Measurements from ENCODE around the gene QPCTL.
A peak's percentile ranks its signal among the peaks of the same experiment; 100 is the strongest.

Gene QPCTL
- 12.8 reads per million, percentile 37 among the genes with 10 or more reads in this experiment for total RNA-seq

GRCh38 chr19:45692187-45693105 is at the start of gene QPCTL:
QPCTL (plus strand) TSS chr19:45692666; CDS start chr19:45692704, 38 bp downstream.
- peak; percentile 95 for DNase-seq

GRCh38 chr19:45643024-45643926 is 49.2 kb upstream of the QPCTL start:
- peak; percentile 76 for DNase-seq

GRCh38 chr19:45643927-45644771 is 48.3 kb upstream of the QPCTL start:
- no peak for DNase-seq

GRCh38 chr19:45645068-45645630 is 47.3 kb upstream of the QPCTL start:
- peak; percentile 18 for DNase-seq

- peak; percentile 65 for DNase-seq
Measured at GRCh38 chr19:45645631-45646344, 46.7 kb upstream of the QPCTL start.

GRCh38 chr19:45646345-45646698 is 46.1 kb upstream of the QPCTL start:
- DNase-seq, result no peak

- no peak for DNase-seq
Measured at GRCh38 chr19:45650722-45651121, 41.7 kb upstream of the QPCTL start.

- DNase-seq, result no peak
Measured at GRCh38 chr19:45653634-45654033, 38.8 kb upstream of the QPCTL start.

GRCh38 chr19:45655073-45655472 is 37.4 kb upstream of the QPCTL start:
- no peak for DNase-seq

- DNase-seq, result no peak
Measured at GRCh38 chr19:45657520-45658167, 34.8 kb upstream of the QPCTL start.

GRCh38 chr19:45659096-45659729 is 33.3 kb upstream of the QPCTL start:
- no peak for DNase-seq

- no peak for DNase-seq
Measured at GRCh38 chr19:45660636-45661035, 31.8 kb upstream of the QPCTL start.

GRCh38 chr19:45663800-45664199 is 28.7 kb upstream of the QPCTL start:
- DNase-seq, result no peak

GRCh38 chr19:45664575-45664974 is 27.9 kb upstream of the QPCTL start:
- DNase-seq, result no peak

GRCh38 chr19:45667620-45668341 is 24.7 kb upstream of the QPCTL start, which contains the start of gene GIPR:
GIPR (plus strand) TSS chr19:45668221; CDS start chr19:45669521, 1,300 bp downstream.
- peak; percentile 45 for DNase-seq

GRCh38 chr19:45668342-45668871 is 24.1 kb upstream of the QPCTL start:
- DNase-seq, result no peak

- no peak for DNase-seq
Measured at GRCh38 chr19:45670670-45671453, 21.6 kb upstream of the QPCTL start.

- DNase-seq, result no peak
Measured at GRCh38 chr19:45674946-45675345, 17.5 kb upstream of the QPCTL start.

Measured in effector CD4-positive, alpha-beta T cell (primary cell).